CD4-positive, alpha-beta T cell (primary cell): ENCODE measurements around the gene KIAA1614. TPM values are rescaled to one million over a fixed set of nuclear protein-coding genes. Genes with fewer than 3 reads are reported as not detected.

Source experiments
- ATAC-seq: fragments of 200-7000 bp; cut with Tn5 transposase; one replicate; pipeline ENCODE4 v1.10.0; 2022; ENCODE audit warnings: mild to moderate bottlenecking; ENCODE audit not compliant: poor library complexity
- CTCF ChIA-PET: fragments of 350-600 bp; sonication (Branson Sonifier 250); formaldehyde crosslinking; loops from one replicate; lab custom pipeline; 2021; ENCODE audit warnings: antibody characterized with exemption, inconsistent platforms; lab: Charles Lee
- POLR2A ChIA-PET: fragments of 350-600 bp; sonication (Branson Sonifier 250); formaldehyde crosslinking; loops from one replicate; lab custom pipeline; 2021; ENCODE audit warnings: antibody characterized with exemption, inconsistent platforms; lab: Charles Lee
- DNase-seq, 14 experiments: peaks; one replicate each; pipeline ENCODE4 v3.0.0-alpha.2; 2013 to 2020; ENCODE audit warnings: mixed read lengths in 2 of 14
- H3K27ac ChIP-seq, 2 donors: one replicate each; pipeline versions ENCODE4 v1.5.1 to v1.7.0; 2013; ENCODE audit warnings: low read length in 2 of 2, low read depth in 1 of 2, mild to moderate bottlenecking in 1 of 2
- H3K27me3 ChIP-seq, 2 experiments: 1 replicate in 1 of 2; 2 replicates in 1 of 2; pipeline versions ENCODE4 v1.6.1 to v1.7.0; 2013; ENCODE audit warnings: low read length in 2 of 2, control low read depth in 1 of 2, mild to moderate bottlenecking in 1 of 2, moderate library complexity in 1 of 2; ENCODE audit not compliant: insufficient read depth in 2 of 2, control insufficient read depth in 1 of 2
- H3K36me3 ChIP-seq: one replicate; pipeline ENCODE4 v1.6.1; 2013; ENCODE audit warnings: low read length, control low read depth; ENCODE audit not compliant: insufficient read depth
- H3K4me1 ChIP-seq: one replicate; pipeline ENCODE4 v1.6.1; 2013; ENCODE audit warnings: low read length, control low read depth; ENCODE audit not compliant: insufficient read depth
- H3K4me3 ChIP-seq: one replicate; pipeline ENCODE4 v1.5.1; 2013; ENCODE audit warnings: mild to moderate bottlenecking, low read length, moderate library complexity
- H3K9me3 ChIP-seq, 2 experiments: 1 replicate in 1 of 2; 2 replicates in 1 of 2; pipeline versions ENCODE4 v1.6.1 to v1.7.0; 2013; ENCODE audit warnings: low read length in 2 of 2, mild to moderate bottlenecking in 2 of 2, control low read depth in 1 of 2, moderate library complexity in 1 of 2; ENCODE audit not compliant: control insufficient read depth in 1 of 2, insufficient read depth in 1 of 2
- H3K27ac Mint-ChIP-seq: one replicate; pipeline ENCODE4 v1.8.0; 2020; ENCODE audit warnings: mixed read lengths
- H3K27me3 Mint-ChIP-seq: one replicate; pipeline ENCODE4 v1.8.0; 2021; ENCODE audit warnings: mixed read lengths
- H3K36me3 Mint-ChIP-seq: one replicate; pipeline ENCODE4 v1.8.0; 2021; ENCODE audit warnings: low read depth, mixed read lengths
- H3K4me1 Mint-ChIP-seq: one replicate; pipeline ENCODE4 v1.8.0; 2021; ENCODE audit warnings: low read depth, mixed read lengths
- H3K4me3 Mint-ChIP-seq: one replicate; pipeline ENCODE4 v1.8.0; 2020; ENCODE audit warnings: mild to moderate bottlenecking, mixed read lengths
- H3K9me3 Mint-ChIP-seq: one replicate; pipeline ENCODE4 v1.8.0; 2020; ENCODE audit warnings: mixed read lengths
- CTCF ChIP-seq: fragments of 200-600 bp; IDR thresholded peaks from one replicate; pipeline ENCODE4 v1.8.0; 2022; ENCODE audit warnings: antibody characterized with exemption, mild to moderate bottlenecking
- intact Hi-C, 2 experiments: fragments of 100-400 bp; cut with DNase I in 1 of 2; cut with micrococcal nuclease in 1 of 2; formaldehyde crosslinking; loops; one replicate each; pipeline versions ENCODE4 v1.15.1 to v1.9.0; 2023 to 2025; cut with DNase I, micrococcal nuclease
- total RNA-seq, 174 experiments: library from RNA in 2 of 174; stranded (reverse) in 2 of 174; gene quantifications; one replicate each; pipeline ENCODE4 v1.2.3 and lab custom pipeline; 2021 to 2026

Gene KIAA1614
- total RNA-seq, 2 experiments from 2014 or later = 0.14 to 0.20 TPM

GRCh38 chr1:180997843-180998504 lies 85.3 kb downstream of the KIAA1614 start:
- Mint-ChIP-seq H3K27ac (no peak overlapping the region), H3K4me3 (no peak overlapping the region)

More at GRCh38 chr1:180997843-180998504, 85.3 kb downstream of the KIAA1614 start:
- Histone ChIP-seq H3K4me3 (no peak overlapping the region), H3K9me3 (no peaks in the 10 kb centered on the region), H3K27ac (no peak overlapping the region), H3K27me3 (no peaks in the 10 kb centered on the region), H3K4me1 (no peaks in the 10 kb centered on the region), H3K36me3 (peaks cover 40% of the 10 kb centered on the region)
- ChIA-PET POLR2A (no interaction called here), CTCF (no interaction called here)
- peaks cover 79% of the 10 kb centered on the region for H3K36me3 Mint-ChIP-seq
- intact Hi-C loops = no loop called here
- H3K9me3 Mint-ChIP-seq = no peaks in the 10 kb centered on the region
- H3K27me3 Mint-ChIP-seq = no peaks in the 10 kb centered on the region
- H3K4me1 Mint-ChIP-seq = no peaks in the 10 kb centered on the region
- TF ChIP-seq CTCF = no peak
- DNase-seq (no peak), ATAC-seq (no peak)

Other genes with a start within 250 kb of the KIAA1614 start
- gene STX6, start 110.0 kb downstream of the KIAA1614 start, total RNA-seq = 1 to 10 TPM; 4.9 to 5.1 TPM
- 10 to 100 TPM; 16.2 to 18.1 TPM for gene MR1, start 121.1 kb downstream of the KIAA1614 start, total RNA-seq
- gene IER5, start 175.8 kb downstream of the KIAA1614 start, total RNA-seq = 10 to 100 TPM; 53.8 to 54.1 TPM